Measurements from ENCODE around the gene STXBP4. TPM values are rescaled to one million over a fixed set of nuclear protein-coding genes. Genes with fewer than 3 reads are reported as not detected.

The STXBP4 gene
- total RNA-seq, 1 experiment from 2014 or later: 16.5 TPM

DNA sequence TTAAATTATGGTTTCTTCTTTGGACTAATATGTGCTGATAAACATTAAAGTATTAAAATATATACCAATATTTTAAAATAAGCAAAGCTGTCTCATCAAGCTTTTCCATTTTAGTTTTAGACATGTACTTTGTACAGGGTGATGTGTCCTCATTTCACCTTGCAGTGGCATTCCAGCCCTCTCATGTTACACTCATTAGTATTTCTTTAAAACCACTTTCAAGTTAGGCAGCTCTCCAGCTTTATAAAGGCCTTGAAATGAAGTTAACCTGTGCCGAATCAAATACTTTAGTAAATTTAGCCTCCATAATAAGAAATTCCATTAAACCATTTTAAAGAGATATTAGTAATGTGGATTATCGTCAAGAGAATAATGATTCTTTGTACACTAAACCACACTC, 188.6 kb downstream of the STXBP4 start:
- Histone ChIP-seq H2BK120ac (ENCODE audit: low read depth, low read length, poor library complexity, severe bottlenecking) (no peak overlapping the region), H3K9me3 (ENCODE audit: control insufficient read depth, low read depth, low read length) (no peaks in the 10 kb centered on the region), H2BK15ac (ENCODE audit: low read depth, low read length) (no peak overlapping the region), H3K23me2 (ENCODE audit: insufficient read length, low read depth, low read length, poor library complexity, severe bottlenecking) (no peaks in the 10 kb centered on the region), H4K20me1 (ENCODE audit: control insufficient read depth, insufficient read depth, insufficient read length) (no peaks in the 10 kb centered on the region), H4K5ac (ENCODE audit: insufficient read length, low read depth, low read length) (no peak overlapping the region), H2BK12ac (ENCODE audit: insufficient read length, low read depth, low read length) (no peak overlapping the region), H3K14ac (ENCODE audit: insufficient read depth, low read length) (no peak overlapping the region), H3K23ac (ENCODE audit: insufficient read length, low read depth, low read length) (no peak overlapping the region), H3K27me3 (ENCODE audit: insufficient read depth, low read length) (no peaks in the 10 kb centered on the region), H3K9ac (ENCODE audit: extremely low read depth, insufficient read length, low read length) (no peak overlapping the region), H3K18ac (ENCODE audit: insufficient read length, low read depth, low read length) (no peak overlapping the region), H4K91ac (ENCODE audit: insufficient read length, low read depth, low read length) (no peak overlapping the region), H3K4me1 (ENCODE audit: insufficient read depth, low read length) (no peaks in the 10 kb centered on the region), H3K4ac (ENCODE audit: low read depth, low read length) (no peak overlapping the region), H3K56ac (ENCODE audit: insufficient read length, low read depth, low read length) (no peak overlapping the region), H2AK5ac (ENCODE audit: insufficient read length, low read length) (no peak overlapping the region), H3T11ph (ENCODE audit: low read length) (no peak overlapping the region), H3K27ac (ENCODE audit: insufficient read length, low read depth, low read length) (no peak overlapping the region), H2BK20ac (ENCODE audit: low read depth, low read length, poor library complexity, severe bottlenecking) (no peak overlapping the region), H3K4me2 (ENCODE audit: insufficient read depth, insufficient read length, low read length) (no peak overlapping the region), H4K8ac (replicated peaks; ENCODE audit: insufficient read length, low read depth, low read length) (no peak overlapping the region), H3K79me2 (ENCODE audit: insufficient read depth, low read length) (no peaks in the 10 kb centered on the region), H2BK5ac (ENCODE audit: insufficient read length, low read length) (no peak overlapping the region), H2AFZ (ENCODE audit: low read length) (no peak overlapping the region), H3K79me1 (ENCODE audit: insufficient read depth, low read depth, low read length, poor library complexity, severe bottlenecking) (no peaks in the 10 kb centered on the region)
- no peaks in the 10 kb centered on the region for H3K9me3 Mint-ChIP-seq
- no peaks in the 10 kb centered on the region for H3K4me1 Mint-ChIP-seq
- TF ChIP-seq, protein P1, sequence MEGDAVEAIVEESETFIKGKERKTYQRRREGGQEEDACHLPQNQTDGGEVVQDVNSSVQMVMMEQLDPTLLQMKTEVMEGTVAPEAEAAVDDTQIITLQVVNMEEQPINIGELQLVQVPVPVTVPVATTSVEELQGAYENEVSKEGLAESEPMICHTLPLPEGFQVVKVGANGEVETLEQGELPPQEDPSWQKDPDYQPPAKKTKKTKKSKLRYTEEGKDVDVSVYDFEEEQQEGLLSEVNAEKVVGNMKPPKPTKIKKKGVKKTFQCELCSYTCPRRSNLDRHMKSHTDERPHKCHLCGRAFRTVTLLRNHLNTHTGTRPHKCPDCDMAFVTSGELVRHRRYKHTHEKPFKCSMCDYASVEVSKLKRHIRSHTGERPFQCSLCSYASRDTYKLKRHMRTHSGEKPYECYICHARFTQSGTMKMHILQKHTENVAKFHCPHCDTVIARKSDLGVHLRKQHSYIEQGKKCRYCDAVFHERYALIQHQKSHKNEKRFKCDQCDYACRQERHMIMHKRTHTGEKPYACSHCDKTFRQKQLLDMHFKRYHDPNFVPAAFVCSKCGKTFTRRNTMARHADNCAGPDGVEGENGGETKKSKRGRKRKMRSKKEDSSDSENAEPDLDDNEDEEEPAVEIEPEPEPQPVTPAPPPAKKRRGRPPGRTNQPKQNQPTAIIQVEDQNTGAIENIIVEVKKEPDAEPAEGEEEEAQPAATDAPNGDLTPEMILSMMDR (conservative IDR thresholded peaks at IDR 0.05): no peak
- H3K36me3 Mint-ChIP-seq (ENCODE audit: insufficient read depth in 1 of 3, low read depth in 3 of 3): peaks cover 0 to 3% (median 0%) of the 10 kb centered on the region in 3 experiments; a peak in 1 of 7 replicates
- H3K4me3 Mint-ChIP-seq: no peak overlapping the region
- WGBS (ENCODE audit: extremely low coverage, insufficient read length, low lambda C conversion rate): no CpG with 5 or more reads among the region's 2 CpGs
- H3K27me3 Mint-ChIP-seq (ENCODE audit: low read depth): no peaks in the 10 kb centered on the region
- no peak for DNase-seq
- H3K27ac Mint-ChIP-seq: no peak overlapping the region

Data from H9 (cell line).